NCI-H1048 (cell line): ENCODE data around the gene FRAS1.
A peak's percentile ranks its signal among the peaks of the same experiment; 100 is the strongest.

ENCODE experiments used
- DNase-seq: peaks from one replicate; lab custom pipeline; 2025; lab: John Stamatoyannopoulos, UW

The FRAS1 gene

DNA sequence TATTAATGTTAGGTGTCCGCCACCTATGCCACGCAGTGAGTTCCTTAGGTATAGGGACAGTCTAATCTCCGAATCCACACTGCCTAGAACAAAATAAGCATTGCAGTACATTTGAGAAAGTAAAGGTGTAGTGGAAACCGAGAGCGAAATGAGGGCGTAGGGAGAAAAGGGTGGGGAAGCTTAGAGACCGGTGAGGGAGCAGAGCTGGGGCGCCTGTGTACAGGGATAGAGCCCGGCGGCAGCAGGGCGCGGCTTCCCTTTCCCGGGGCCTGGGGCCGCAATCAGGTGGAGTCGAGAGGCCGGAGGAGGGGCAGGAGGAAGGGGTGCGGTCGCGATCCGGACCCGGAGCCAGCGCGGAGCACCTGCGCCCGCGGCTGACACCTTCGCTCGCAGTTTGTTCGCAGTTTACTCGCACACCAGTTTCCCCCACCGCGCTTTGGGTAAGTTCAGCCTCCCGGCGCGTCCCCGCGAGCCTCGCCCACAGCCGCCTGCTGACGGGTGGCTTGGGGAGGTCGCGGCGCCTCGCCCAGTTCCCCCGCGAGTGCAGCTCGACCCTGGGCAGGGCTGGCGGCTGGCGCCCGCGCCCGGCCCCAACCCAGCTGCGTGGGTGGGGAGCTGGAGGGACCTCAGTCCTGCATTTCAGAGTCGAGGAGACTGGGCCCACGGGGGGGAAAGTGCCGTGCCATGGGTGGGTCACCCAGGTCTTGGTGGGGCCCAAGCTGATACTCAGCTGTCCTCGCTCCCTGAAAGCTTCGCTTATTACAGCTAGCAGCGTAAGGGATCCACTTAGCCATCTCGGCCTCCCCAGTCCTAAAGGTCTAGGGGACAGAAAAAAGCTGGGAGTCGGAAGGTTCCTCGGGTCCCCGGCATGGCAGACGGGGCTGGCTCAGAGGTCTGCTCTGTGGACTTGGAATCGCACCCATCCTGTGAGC is 494.6 kb downstream of the FRAS1 start, which contains the start of gene ANXA3:
TSS of gene ANXA3 (plus strand) at position 351 of the 932 bp plus-strand sequence. CDS start 2,704 bp downstream, outside the sequence.
- DNase-seq: no peak

DNA sequence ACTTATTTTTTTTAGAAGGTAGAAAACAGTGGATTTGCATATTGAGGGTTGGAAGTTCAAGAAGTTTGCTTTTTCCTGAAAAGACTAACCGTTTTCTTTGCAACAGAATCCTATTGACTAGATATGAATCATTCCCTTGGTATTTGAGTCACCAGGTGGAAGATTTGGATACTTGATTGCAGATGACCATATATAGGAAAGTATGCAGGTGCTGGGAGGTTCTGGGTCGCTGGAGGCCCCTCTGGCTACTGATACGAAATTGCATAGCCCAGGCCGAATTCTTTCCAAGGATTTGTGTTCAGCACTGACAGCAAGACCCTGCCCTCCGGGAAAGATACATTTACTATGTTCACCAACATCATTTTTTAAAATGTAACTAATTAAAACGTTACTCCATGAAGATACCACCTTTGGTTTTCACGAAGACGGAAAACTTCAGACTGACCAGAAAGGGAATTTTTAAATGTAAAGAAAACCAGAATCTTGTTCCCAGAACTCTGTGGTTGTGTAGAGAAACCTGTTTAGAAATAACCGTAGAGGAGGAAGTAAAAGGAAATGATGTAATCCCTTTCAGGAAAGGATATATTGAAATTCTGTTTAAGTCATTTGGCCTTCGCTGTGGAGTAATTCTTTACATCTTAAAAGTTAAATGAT is 495.4 kb downstream of the FRAS1 start:
- peak; percentile 67 for DNase-seq

DNA sequence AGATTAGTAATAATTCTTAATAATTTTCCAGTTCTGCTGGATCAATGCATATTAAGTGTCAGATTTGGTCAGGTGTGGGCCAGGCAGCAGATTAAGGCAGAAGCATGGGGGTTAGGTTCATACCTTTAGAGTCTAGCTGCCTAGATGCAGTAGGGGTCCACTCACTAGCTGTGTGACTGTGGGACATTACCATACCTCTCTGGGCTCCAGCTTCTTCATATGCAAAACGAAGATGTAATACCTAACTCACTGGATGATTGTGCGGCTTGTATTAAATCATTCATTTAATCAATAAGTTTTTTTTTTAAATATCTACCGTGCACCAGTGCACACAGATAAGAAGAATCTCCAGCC is 495.9 kb downstream of the FRAS1 start:
- no peak for DNase-seq

DNA sequence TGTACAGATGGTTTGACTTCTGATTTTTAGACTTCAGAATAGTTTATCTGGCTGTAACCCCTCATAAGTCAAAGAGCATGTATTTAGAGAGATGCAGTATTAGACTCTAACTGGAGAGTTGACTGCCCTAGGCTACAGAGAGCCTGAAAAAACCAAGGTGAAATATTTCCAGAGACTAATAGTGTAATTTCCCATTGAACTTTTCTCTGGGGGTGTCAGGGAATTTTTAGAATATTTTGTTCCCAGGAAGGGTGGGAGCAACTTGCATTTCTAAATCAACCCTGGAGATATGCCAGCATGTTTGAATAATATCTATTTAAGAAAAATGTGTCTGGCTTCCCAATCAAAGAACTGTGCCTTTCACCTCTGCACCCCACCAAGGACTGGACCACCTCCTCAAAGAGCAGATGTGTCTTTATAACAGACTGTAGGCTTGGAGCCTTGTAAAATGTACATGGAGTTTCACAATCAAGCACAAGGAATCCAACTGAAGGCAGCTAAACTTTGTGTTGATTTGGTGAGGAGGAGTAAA is 496.5 kb downstream of the FRAS1 start:
- DNase-seq: no peak

DNA sequence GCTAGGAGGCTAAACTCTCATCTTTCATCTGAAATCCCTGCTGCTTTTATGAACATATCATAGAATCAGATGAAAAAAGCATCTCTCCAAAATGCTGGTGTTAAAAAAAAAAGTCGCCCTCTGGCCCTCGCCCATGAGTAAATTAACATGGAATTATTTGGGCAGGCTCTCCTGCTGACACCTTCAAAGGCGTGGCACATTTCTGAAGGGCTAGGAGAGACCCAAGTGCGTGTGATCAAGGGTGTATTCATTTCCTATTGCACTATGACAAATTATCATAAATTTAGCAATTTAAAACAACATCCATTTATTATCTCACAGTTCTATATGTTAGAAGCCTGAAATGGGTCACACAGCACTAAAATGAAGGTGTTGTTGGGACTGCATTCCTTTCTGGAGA is 499.5 kb downstream of the FRAS1 start:
- no peak for DNase-seq

- DNase-seq: no peak
These were observed 500.7 kb downstream of the FRAS1 start for GRCh38 chr4:78557841-78558240.

- DNase-seq: no peak
These were observed 501.3 kb downstream of the FRAS1 start for GRCh38 chr4:78558410-78558809.

DNA sequence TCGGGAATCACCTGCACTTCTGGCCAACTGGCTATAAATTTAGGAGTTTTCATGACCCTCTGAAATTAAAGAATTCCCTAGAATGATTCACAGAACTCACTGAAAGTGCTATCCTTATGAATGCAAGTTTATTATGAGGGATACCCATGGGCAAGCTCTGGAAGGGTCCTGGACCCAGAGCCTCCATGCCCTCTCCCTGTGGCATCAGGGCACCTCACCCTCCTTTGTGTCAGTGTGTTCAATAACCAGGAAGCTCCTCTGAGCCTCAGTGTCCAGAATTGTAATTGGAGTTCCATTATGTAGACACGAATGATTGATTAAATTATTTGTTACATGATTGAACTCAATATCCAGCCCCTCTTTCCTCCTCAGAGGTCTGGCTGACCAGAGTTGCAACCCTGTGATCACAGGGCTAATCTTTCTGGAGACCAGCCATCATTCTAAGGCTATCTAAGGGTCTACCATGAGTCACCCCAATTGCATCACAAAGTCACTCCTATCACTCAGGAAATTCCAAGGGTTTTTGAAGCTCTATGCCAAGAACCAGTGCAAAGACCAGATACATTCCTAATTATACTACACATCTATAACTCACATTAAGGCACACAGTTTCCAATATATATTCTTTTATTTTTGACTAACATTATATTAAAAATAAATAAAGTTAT is 503.3 kb downstream of the FRAS1 start:
- no peak for DNase-seq

- no peak for DNase-seq
These were observed 504.6 kb downstream of the FRAS1 start for GRCh38 chr4:78561677-78562076.

GRCh38 chr4:78562687-78563086 is 505.6 kb downstream of the FRAS1 start:
- DNase-seq: no peak

GRCh38 chr4:78565971-78566372 is 508.8 kb downstream of the FRAS1 start:
- DNase-seq: no peak

DNA sequence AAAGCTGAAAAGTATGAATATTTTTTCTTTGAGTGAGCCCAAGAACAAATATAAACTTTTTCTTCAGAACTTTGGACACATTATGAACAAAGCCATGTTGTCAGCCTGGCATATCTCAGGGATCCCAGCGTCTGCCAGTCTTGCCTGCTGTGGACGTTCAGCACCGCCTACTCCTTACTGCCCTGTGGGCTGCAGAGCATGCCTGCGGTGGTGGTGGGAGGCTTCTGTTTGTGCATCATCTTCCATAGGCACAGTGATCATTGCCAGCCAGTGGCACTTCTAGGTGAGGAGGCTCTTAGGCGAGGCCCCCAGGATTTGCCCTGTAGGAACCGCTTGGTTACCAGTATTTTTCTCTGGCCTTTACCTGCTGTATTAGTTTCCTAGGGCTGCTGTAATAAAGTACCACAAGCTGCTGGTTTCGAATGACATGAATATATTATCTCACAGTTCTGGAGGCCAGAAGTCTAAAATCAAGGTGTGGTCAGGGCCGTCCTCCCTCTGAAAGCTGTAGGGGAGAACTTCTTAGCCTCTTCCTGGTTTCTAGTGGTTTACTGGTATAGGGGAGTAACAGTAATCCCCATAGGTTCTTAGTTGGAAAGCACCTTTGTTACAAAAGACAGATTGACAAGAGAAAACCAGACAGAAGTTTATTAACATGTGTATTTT is 509.8 kb downstream of the FRAS1 start:
- DNase-seq: no peak

DNA sequence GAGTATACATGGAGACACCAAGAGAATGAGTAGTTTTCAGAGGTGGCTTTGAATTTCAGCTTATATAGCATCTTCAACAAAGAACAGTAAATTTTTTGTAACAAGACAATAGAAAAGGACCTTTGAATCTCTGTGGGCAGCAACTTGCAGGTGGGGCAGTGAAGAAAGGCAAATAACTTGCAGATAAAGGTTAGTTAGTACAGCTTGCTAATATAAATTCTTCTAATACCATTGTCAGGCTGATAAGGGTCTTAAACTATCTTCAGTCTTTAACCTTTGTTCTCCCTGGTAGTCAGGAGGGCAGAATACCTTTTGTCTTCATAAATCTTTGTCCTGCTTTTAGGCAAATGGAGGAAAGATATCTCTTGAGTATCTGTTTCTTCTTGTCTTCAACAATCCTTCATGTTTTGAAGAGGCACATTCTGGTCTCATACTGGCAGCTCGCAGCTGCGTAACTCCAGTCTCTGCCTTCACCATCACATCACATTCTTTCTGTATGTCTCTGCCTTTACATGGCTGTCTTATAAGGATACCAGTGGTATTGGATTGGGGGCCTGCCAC is 510.5 kb downstream of the FRAS1 start:
- no peak for DNase-seq

GRCh38 chr4:78568640-78569305 is 511.6 kb downstream of the FRAS1 start:
- no peak for DNase-seq

DNA sequence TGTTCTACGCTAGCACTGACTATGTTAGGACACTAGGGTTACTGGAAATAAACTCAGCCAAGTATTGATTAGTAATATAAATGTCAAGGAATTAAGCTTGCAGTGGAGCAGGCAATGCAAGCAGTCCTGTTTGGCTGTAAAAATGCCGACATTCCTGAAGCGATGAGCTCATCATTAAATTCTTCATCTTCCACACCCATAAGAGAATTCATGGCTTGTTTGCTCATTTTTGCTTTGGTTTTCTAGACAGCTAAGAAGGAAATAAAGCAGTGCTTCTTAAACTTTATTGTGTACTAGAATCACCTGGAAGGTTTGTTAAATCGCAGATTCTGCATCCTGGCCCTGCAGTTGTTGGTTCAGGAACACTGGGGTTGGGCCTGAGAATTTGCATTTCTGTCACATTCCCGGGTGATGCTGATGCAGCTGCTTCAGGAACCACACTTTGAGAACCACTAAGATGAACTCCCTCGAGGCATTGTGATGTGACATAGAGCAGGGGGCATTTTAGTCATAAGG is 512.2 kb downstream of the FRAS1 start:
- no peak for DNase-seq

GRCh38 chr4:78570117-78570516 is 513.0 kb downstream of the FRAS1 start:
- no peak for DNase-seq

DNA sequence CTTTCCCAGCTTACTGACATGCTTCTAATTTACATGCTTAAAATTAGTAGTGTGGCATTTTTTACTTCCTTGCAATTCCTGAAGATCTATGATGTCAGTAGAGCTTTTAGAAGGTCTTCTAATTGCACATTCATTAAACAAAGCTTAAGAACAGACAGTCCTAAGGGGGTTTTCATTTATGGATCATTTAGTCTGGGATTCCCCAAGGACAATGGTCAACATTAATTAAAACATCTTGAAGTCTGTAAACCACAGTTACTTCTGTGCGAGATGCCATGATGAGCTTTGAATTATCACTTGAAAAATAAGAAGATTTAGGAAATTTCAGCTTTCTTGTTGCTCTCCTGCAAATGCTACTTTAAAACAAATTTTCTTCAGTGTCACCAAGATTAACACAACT is 514.7 kb downstream of the FRAS1 start:
- no peak for DNase-seq

DNA sequence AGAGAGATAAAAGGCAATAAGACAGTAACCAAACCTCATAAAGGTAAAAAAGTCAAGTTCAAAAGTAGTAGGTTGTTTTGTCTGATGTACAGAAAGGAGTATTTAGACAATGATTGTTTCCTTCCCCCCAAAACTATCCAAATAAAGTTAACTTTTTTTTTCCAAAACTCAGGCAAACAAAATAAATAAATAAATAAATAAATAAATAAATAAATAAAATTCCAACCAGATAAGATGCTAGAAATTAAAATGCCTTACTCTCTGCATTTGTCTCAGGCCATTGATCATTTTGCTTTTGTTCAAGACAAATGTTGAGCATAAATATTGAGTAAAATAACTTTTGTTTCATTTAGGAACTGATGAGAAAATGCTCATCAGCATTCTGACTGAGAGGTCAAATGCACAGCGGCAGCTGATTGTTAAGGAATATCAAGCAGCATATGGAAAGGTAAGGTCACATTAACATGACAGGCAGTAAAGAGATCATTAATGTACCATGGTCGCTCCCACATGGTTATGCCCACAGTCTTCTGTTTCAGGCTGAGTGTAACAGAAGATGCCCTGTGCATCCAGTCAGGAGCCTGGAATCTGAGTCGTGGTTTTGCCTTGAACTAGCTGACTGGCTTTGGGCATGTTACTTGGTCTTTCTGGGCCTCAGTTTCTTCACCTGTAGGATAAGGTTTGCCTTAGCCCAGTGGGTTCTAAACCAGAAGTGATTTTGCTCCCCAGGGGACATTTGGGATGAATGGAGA is 521.7 kb downstream of the FRAS1 start:
- DNase-seq: no peak

GRCh38 chr4:78581618-78582017 is 524.5 kb downstream of the FRAS1 start:
- DNase-seq: no peak
